ENCODE measurements around the gene MT1F. TPM values are rescaled to one million over a fixed set of nuclear protein-coding genes. Genes with fewer than 3 reads are reported as not detected.
"Not testable (repeated sequence)": the region's sequence is repeated elsewhere in the genome, so short reads cannot be mapped to it uniquely, and the experiment has no call there.

MT1F gene
- total RNA-seq = 36.6 TPM

DNA sequence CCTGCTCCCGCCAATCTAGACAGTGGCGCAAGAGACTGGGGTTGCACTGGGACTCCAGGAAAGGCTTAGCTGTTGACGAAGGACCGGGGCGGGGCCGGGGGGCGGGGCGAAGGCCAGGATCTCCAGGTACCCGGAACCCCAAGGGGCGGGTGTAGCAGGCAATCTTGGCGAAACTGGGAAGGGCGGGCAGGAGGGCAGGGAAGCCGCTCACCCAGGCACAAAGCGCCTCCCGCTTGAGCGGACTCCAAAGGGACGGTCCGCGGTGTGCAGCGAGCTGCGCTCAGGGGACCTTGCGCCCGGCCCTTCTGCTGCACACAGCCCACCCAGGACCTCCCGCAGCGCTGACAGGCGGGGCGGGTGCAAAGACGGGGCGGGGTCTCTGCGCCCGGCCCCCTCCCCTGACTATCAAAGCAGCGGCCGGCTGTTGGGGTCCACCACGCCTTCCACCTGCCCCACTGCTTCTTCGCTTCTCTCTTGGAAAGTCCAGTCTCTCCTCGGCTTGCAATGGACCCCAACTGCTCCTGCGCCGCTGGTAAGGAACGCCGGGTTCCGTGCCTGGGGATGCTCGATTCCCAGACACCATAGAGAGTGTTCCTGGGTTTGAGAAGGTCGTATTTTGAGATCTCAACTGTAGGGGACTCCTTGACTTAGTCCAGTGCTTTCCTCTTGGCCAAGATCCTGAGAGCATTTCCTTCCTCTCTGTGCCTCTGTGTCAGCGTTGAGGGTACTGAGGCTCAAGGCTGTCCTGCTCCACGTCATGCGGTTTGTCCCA is at the start of gene MT1F:
Gene MT1F (plus strand): TSS at position 405 of the 772 bp plus-strand sequence. CDS start 100 bp downstream, at position 505.
- DNase-seq (ENCODE audit: low spot score) = peak; percentile 90

DNA sequence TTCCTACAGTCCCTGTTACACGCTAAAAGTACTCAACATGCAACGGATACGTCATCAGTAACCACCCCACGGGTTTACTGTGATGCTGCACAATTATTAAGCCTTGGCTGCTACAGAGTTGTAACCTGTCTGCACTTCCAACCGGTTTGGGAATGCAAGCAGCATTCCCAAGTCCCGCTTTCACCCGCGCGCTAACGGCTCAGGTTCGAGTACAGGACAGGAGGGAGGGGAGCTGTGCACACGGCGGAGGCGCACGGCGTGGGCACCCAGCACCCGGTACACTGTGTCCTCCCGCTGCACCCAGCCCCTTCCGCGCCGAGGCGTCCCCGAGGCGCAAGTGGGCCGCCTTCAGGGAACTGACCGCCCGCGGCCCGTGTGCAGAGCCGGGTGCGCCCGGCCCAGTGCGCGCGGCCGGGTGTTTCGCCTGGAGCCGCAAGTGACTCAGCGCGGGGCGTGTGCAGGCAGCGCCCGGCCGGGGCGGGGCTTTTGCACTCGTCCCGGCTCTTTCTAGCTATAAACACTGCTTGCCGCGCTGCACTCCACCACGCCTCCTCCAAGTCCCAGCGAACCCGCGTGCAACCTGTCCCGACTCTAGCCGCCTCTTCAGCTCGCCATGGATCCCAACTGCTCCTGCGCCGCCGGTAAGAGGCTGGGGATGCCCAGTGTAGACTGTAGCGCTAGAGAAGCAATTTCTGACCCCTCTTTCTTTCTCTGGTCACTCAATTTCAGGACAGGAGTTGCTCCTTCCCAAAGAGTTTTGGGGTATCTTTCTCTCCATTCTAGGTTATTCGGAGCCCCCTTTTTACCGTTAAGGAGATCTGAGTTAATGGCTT is 49.5 kb upstream of the MT1F start, which contains the start of gene MT2A:
Gene MT2A (plus strand): TSS at position 542 of the 833 bp plus-strand sequence. CDS start 72 bp downstream, at position 614.
- DNase-seq (ENCODE audit: low spot score) = peak; percentile 95

DNA sequence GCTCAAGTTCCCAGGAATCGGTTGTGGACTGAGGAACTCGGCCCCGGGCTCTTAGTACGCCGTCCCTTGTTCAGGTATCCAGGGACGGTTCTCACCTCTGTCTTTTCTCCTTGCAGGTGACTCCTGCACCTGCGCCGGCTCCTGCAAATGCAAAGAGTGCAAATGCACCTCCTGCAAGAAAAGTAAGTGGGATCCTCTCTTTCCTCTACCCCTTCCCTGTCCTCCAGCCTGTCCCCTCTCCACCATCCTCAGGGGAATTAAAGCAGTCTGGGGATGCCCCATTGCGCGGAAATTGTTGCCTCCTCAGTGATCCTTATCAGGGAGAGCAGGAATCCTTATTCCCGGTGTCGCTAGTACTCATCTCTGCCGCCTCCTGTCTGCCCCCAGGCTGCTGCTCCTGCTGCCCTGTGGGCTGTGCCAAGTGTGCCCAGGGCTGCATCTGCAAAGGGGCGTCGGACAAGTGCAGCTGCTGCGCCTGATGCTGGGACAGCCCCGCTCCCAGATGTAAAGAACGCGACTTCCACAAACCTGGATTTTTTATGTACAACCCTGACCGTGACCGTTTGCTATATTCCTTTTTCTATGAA is 48.8 kb upstream of the MT1F start:
- DNase-seq (ENCODE audit: low spot score) = no peak

DNA sequence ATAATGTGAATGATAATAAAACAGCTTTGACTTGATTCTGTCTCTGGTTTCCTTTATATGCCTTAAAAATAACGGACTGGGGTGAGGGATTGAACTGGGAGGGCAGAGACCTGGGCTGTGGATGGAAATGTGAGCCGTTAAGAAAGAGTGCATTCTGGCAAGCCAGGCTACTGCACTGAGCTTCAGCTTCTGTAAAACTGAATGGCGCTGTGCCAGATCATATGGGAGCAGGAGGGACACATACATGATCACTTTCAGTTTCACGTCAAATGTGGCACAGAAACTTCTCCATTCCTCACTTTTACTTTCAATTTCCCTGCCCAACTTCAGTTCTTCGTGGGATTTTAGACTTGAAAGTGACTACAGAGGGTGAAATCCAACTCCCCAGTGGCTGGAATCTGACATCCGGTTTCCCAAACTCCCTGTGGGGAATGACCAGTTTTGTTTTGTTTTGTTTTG is 48.3 kb upstream of the MT1F start:
- DNase-seq (ENCODE audit: low spot score) = peak; percentile 82

DNA sequence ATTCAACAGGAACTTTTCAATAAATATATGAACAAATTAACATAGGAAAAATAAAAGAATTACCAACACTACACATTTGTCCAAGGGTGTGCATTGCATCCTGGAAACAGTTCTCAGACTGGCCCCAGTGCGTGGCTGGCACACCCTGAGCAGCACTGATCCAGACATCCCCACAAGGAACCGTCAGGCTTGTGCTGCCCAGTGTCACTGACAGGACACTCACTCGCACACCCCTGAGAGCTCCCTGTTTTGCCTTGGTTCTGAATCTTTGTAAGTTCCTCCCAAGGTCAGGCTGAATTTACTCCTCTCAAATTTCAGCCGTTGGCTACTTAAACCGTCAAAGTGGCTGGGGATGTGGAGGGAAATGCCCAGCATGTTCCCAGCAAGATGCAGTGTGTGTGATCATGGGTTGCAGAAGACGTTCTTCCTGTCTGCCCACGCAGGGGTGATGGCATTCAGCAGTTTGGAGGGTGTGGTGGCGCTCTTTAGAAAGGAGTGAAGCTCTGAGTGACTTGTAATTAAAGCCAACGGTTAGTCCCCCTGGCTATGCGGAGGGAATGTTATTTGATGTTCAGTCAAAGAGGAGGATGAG is 47.6 kb upstream of the MT1F start:
- DNase-seq (ENCODE audit: low spot score) = peak; percentile 33

DNA sequence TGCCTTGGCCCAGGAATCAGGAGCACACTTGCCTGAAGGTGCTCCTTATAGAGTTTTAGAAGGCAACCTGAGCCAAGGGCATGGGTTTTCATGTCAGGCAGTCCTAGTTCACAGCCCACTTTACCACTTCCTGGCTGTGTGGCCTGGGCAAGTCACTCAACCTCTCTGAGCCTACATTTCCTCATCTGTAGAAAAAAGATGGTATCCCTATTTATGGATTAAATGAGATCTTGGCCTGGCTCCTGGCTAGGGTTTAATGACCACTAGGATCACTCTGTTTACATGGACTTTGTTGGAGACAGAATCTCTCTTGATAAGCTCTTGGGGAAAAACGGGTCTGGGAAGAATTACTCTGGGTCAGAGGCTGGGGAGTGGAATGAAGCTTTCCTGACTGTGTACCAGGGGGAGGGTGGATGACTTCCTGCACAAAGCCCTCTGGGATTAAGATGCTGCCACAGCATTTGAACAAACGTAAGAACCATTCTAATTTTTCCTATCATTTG is 47.1 kb upstream of the MT1F start:
- DNase-seq (ENCODE audit: low spot score) = no peak

DNA sequence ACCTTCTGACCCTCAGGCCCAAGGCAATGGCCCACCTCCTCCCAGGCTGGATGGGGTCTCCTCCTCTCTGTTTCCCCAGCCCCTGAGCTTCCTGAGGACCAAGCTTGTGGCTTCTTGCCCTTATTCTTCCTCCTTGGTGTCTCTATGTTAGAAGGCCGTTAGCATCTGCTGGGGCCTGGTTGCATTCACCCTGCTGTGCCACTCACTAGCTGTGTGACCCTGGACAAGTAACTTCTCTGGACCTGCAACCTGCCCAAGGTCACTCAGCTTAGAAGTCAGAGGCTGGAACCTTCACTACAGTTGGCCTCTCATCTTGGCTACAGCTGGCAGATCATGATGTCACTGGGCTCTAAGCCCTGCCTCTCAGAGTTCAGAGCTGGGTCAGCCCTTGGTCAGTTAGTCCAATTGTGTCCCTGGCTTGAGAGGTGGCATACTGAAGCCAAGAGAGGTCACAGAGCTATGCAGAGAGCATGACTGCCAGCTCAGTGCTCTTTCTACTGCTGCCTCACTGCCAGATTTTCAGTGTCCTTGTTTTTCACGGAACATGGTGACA is 46.4 kb upstream of the MT1F start:
- DNase-seq (ENCODE audit: low spot score) = no peak

DNA sequence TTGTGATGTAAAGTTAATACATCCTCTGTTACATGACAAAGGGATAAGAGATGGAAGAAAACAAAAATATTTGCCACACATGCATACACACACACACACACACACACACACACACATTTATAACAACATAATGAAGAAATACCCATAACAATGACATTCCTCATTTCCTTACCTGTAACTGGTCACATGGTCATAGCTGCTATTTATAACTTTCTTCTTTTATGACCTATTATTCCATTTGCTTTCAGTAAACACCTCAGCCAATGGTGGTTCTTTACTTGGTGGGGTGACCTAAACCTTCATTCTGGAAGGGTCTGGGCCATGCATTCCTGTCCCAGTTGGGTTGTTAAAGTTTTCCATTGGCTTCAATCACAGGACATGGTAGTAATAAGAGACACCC is 44.1 kb upstream of the MT1F start:
- no peak for DNase-seq (ENCODE audit: low spot score)

DNA sequence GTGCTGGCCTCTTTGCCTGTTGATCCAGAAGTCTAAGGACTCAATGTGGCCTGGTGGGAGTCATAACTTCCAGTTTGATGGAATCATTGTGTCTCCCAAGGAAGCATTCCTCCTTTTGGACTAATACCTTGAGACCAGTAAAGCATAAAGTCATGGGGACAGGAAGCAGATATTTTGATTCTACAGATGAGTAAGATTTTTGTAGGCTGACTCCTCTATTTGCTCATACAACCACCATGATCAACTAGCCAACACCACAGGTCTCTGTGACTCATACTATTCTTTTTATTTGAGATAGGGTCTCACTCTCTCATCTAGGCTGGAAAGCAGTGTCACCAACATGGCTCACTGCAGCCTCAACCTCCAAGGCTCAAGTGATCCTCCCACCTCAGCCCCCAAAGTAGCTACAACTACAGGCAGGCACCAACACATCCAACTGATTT is 43.2 kb upstream of the MT1F start:
- DNase-seq (ENCODE audit: low spot score) = no peak

DNA sequence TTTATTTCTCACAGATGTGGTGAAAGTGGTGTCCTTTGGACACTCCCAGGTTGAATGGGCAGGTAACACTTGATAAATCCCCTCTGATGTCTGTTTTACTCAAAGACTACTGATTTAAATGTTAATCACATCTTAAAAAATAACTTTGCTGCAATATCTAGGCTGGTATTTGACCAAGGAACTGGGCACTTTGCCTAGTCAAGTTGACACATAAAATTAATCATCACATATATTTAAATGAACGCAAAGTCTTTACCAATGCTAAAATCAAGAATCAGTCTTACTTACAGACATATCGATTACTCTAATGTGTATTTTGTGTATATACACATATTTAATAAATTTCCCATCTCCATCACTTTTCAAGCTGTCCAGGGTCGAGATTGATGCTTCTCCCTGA is 42.4 kb upstream of the MT1F start:
- no peak for DNase-seq (ENCODE audit: low spot score)

DNA sequence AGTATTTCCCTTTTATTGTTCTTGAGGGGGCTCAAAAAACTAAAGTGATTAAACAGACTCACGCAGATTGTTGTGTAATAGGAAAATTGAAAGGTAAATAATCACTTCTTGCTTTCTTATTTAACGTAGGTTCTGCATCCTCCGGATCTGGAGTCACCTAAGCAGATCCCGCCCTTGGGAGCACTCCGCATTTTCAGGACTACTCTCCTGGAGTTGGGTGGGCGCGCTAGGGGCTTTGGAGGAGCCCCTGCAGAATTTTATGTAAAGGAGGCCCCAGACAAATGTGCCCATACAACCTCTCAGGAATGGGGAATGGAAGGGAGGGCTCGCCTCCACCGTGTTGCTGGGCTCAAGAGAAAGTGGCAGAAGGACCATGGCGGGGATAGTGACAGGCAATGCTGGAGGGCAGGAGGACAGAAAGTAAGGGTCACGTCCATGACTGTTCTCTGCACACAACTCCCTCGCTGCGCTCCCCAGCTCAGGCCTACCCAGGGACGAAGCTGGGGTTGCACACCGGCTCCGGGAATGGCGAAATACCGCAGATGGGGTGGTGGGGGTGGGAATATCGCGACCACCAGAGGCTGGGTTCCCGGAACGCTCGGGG is 41.0 kb upstream of the MT1F start:
- DNase-seq (ENCODE audit: low spot score) = no peak

DNA sequence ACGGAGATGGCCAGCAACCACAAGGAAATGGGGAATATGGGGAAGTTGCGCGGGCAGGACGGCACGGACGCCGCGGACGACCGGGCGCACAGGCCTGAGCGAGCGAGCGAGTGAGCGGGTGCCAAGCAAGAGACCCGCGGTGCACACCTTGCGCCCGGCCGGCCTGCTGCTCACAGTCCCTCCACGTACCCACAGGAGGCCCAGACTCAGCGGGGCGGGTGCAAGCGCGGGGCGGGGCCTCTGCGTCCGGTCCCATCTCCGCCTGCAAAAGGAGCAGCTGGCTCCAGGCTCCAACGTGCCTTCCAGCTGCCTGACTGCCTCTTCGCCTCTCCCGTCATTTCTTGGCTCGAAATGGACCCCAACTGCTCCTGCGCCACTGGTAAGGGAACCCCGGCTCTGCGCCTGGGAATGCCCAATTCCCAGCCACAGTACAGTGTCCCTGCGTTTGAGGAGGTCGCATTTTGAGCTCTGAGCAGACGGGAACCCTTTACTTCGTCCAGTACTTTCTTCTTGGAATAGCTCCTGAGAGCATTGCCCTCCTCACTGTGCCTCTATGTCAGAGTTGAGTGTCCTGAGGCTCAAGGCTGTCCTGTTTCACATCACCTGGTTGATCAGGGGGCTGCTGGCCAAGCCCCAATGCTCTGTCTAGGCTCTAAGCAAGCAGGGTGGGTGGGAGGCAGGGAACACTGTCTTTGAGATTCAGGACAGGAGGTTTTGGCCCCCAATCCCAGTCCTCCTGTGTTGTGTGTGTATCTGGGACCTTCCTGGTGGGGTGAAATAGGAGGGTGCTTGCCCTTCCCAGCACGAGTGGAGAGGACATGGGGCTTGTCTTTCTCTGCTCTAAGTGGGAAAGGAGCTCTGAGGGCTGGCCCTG is 40.3 kb upstream of the MT1F start:
- DNase-seq (ENCODE audit: low spot score) = peak; percentile 67

DNA sequence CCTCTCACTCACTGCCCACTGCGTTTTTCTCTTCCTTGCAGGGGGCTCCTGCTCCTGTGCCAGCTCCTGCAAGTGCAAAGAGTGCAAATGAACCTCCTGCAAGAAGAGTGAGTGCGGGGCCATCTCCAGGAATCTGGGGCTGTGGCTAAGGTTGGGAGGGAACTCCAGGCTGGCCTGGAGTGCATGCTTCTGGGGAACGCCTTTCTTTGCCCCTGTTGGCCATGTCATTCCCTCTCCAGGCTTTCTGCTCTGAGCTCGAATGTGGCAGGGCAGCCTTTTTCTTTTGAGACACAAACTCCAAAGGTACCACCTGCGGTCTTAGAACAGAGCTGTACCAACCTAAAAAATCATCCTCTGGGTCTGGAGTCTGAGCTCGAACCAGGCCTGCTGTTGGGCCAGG is 39.6 kb upstream of the MT1F start:
- DNase-seq (ENCODE audit: low spot score) = no peak

DNA sequence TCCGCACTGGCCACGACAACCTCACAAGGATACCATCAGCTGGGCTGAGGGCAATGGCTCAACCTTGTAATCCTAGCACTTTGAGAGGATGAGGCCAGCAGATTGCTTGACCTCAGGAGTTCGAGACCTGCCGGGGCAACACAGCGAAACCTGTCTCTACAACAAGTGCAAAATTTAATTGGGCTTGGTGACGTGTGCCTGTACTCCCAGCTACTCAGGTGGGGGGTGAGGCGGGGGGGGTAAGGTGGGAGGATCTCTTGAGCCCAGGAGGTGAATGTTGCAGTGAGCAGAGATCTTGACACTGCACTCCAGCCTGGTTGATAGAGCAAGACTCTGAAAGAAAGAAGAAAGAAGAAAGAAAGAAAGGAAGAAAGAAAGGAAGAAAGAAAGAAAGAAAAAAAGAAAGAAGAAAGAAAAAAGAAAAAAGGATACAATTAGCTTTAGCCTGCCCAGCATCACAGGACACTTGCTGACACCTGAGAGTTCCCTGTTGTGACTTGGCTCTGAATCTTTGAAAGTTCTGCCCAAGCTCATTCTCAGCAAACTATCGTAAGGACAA is 37.3 kb upstream of the MT1F start:
- DNase-seq (ENCODE audit: low spot score) = no peak

DNA sequence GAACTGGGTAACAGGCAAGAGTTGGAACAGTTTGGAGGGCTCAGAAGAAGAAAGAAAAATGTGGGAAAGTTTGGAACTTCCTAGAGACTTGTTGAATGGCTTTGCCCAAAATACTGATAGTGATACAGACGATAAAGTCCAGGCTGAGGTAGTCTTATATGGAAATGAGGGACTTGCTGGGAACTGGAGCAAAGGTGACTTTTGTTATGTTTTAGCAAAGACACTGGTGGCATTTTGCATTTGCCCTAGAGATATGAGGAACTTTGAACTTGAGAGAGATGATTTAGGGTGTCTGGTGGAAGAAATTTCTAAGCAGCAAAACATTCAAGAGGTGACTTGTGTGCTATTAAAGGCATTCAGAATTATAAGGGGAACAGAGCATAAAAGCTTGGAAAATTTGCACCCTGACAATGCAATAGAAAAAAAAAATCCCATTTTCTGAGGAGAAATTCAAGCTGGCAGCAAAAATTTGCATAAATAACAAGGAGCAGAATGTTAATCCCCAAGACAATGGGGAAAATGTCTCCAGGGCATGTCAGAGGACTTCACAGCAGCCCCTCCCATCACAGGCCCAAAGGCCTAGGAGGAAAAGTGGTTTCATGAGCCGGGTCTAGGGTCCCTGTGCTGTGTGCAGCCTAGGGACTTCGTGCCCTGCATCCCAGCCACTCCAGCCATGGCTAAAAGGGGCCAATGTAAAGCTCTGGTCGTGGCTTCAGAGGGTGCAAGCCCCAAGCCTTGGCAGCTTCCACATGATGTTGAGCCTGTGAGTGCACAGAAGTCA is 35.9 kb upstream of the MT1F start:
- not testable (repeated sequence) for DNase-seq (ENCODE audit: low spot score)

DNA sequence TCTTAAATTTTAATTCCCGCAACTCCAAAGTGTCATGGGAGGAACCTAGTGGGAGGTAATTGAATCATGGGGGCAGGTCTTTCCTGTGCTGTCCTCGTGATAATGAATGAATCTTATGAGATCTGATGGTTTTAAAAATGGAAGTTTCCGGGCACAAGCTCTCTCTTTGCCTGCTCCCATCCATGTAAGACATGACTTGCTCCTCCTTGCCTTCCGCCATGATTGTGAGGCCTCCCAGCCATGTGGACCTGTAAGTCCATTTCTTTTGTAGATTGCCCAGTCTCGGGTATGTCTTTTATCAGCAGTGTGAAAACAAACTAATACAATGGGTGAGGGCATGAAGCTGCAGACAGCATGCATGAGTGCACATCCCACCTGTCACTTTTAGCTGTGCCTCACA is 34.6 kb upstream of the MT1F start:
- not testable (repeated sequence) for DNase-seq (ENCODE audit: low spot score)

DNA sequence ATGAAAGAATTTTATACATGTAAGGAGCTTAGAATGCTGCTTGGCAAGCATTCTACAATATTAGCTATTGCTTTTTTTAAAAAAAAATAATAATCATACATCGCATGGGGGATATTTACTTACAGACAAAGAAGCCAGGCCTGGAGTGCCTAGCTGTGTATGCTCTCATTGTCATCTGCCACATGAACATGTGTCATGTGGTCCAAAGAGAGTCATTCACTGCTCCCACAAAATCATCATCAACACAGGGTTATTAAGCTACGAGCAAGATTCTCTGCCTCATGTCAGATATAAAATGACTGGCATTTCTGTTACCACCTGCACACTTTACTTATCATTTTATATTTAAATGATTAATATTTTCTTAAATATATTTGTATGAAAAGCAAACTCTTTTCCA is 34.1 kb upstream of the MT1F start:
- DNase-seq (ENCODE audit: low spot score) = no peak

DNA sequence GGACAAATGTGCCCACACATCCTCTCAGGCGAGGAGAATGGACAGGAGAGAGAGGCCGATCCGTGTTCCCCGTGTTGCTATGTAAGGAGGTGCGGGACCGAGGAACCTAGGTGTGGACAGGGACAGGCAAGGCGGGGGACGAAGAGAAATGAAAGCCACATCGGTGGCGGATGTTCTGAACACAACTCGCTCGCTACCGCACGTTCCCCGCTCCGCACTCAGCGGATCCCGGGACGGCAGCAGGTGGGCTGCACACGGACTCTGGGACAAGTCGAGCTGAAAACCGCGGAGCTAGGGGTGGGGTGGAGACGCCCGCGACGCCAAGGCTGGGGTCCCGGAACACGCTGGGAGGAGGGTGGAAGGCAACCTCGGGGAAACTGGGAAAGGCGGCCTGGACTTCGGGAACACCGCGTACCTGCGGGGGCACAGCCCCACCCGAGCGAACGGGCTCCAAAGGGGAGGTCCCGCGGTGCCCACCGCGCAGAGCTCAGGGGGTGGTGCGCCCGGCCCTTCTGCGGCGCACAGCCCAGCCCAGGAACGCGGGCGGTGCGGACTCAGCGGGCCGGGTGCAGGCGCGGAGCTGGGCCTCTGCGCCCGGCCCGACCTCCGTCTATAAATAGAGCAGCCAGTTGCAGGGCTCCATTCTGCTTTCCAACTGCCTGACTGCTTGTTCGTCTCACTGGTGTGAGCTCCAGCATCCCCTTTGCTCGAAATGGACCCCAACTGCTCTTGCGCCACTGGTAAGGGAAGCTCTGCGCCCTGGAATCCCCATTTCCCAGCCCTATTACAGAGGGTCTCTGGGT is 32.4 kb upstream of the MT1F start, which contains the start of gene MT1E:
Gene MT1E (plus strand): TSS at position 642 of the 803 bp plus-strand sequence. CDS start 71 bp downstream, at position 713.
- peak; percentile 60 for DNase-seq (ENCODE audit: low spot score)
